HCT116 (cell line): ENCODE results near the gene LSMEM2. TPM values are rescaled to one million over a fixed set of nuclear protein-coding genes. Genes with fewer than 3 reads are reported as not detected.
A peak's percentile ranks its signal among the peaks of the same experiment; 100 is the strongest.

Experiments used
- ATAC-seq: fragments of 200-7000 bp; cut with Tn5 transposase; 2 replicates; pipeline ENCODE4 v1.9.1; 2020; ENCODE audit warnings: mild to moderate bottlenecking, moderate library complexity
- BruUV-seq: library from RNA; stranded (reverse); fragments of 400-500 nt; replicated peaks from 2 replicates; lab custom pipeline; 2021; lab: Mats Ljungman, UMichigan
- CTCF ChIA-PET: fragments of 300-600 bp; sonication (Branson Sonifier 250); formaldehyde crosslinking; loops from one replicate; lab custom pipeline; 2021; ENCODE audit warnings: antibody characterized with exemption; lab: Charles Lee
- POLR2A ChIA-PET: fragments of 300-600, 350-600 bp; sonication (Branson Sonifier 250); formaldehyde crosslinking; loops from one replicate; lab custom pipeline; 2021; ENCODE audit warnings: antibody characterized with exemption; lab: Charles Lee
- RAD21 ChIA-PET, 2 experiments: fragments of 300-600 bp; sonication (Branson Sonifier 250); formaldehyde crosslinking; loops; one replicate each; lab custom pipeline; 2023; ENCODE audit warnings: low total read pairs in 2 of 2; ENCODE audit not compliant: uncharacterized antibody in 2 of 2, unreplicated experiment in 2 of 2, low non-redundant PET in 1 of 2; lab: Charles Lee
- DNase-seq: peaks from one replicate; pipeline ENCODE4 v3.0.0-alpha.2; 2010; ENCODE audit warnings: low read depth, low spot score
- H2AFZ ChIP-seq: fragments of 200-600 bp; shearing (Covaris generic), sonication (generic); 2 replicates; pipeline ENCODE4 v1.6.1; 2017; ENCODE audit warnings: low read depth, mixed run types, mixed read lengths, antibody characterized with exemption, low read length; ENCODE audit not compliant: poor library complexity, severe bottlenecking
- H3K27ac ChIP-seq: 2 replicates; pipeline ENCODE4 v1.5.1; 2012; ENCODE audit warnings: low read depth, low read length
- H3K27me3 ChIP-seq: fragments of 200-600 bp; sonication (generic); 2 replicates; pipeline ENCODE4 v1.6.1; 2016; ENCODE audit warnings: mixed run types, low read length, mixed read lengths; ENCODE audit not compliant: insufficient read depth
- H3K36me3 ChIP-seq, 2 experiments: fragments of 200-500 bp in 1 of 2; fragments of 200-600 bp in 1 of 2; sonication (Bioruptor generic) in 1 of 2; sonication (generic) in 1 of 2; 2 replicates each; pipeline versions ENCODE4 v1.5.1 to v1.6.1; 2014 to 2016; ENCODE audit warnings: low read length in 2 of 2, inconsistent platforms in 1 of 2, mixed read lengths in 1 of 2, mixed run types in 1 of 2; ENCODE audit not compliant: insufficient read depth in 2 of 2, control insufficient read depth in 1 of 2
- H3K4me1 ChIP-seq, 2 experiments: fragments of 200-600 bp in 1 of 2; sonication (generic) in 1 of 2; 2 replicates each; pipeline versions ENCODE4 v1.5.1 to v1.6.1; 2012 to 2017; ENCODE audit warnings: low read length in 2 of 2, inconsistent platforms in 1 of 2, mild to moderate bottlenecking in 1 of 2, mixed read lengths in 1 of 2, mixed run types in 1 of 2, moderate library complexity in 1 of 2; ENCODE audit not compliant: insufficient read depth in 2 of 2, control insufficient read depth in 1 of 2
- H3K4me2 ChIP-seq: fragments of 200-600 bp; sonication (generic); 2 replicates; pipeline ENCODE4 v1.6.1; 2017; ENCODE audit warnings: mixed run types, low read length, mixed read lengths
- H3K4me3 ChIP-seq, 2 experiments: fragments of 200-600 bp in 1 of 2; sonication (generic) in 1 of 2; replicated peaks in 1 of 2; 2 replicates each; pipeline ENCODE4 v1.5.1; 2011 to 2016; ENCODE audit warnings: low read length in 2 of 2, control low read depth in 1 of 2, low read depth in 1 of 2, mild to moderate bottlenecking in 1 of 2, mixed read lengths in 1 of 2, mixed run types in 1 of 2
- H3K79me2 ChIP-seq: fragments of 200-600 bp; sonication (generic); 2 replicates; pipeline ENCODE4 v1.6.1; 2017; ENCODE audit warnings: mild to moderate bottlenecking, mixed run types, low read length, moderate library complexity, mixed read lengths; ENCODE audit not compliant: insufficient read depth
- H3K9ac ChIP-seq: fragments of 200-600 bp; sonication (generic); 2 replicates; pipeline ENCODE4 v1.6.1; 2016; ENCODE audit warnings: low read length, mixed read lengths
- H3K9me2 ChIP-seq: fragments of 200-600 bp; sonication (generic), shearing (Covaris generic); 2 replicates; pipeline ENCODE4 v1.6.1; 2017; ENCODE audit warnings: mixed run types, mild to moderate bottlenecking, moderate library complexity; ENCODE audit not compliant: insufficient read depth
- H3K9me3 ChIP-seq, 2 experiments: fragments of 200-500 bp in 1 of 2; fragments of 200-600 bp in 1 of 2; sonication (Bioruptor generic) in 1 of 2; sonication (generic) in 1 of 2; 2 replicates each; pipeline ENCODE4 v1.6.1; 2014 to 2017; ENCODE audit warnings: low read length in 2 of 2, mixed read lengths in 2 of 2, inconsistent platforms in 1 of 2, low read depth in 1 of 2, mild to moderate bottlenecking in 1 of 2, mixed run types in 1 of 2, moderate library complexity in 1 of 2; ENCODE audit not compliant: control insufficient read depth in 1 of 2, insufficient read depth in 1 of 2
- H4K20me1 ChIP-seq: fragments of 200-600 bp; sonication (generic), shearing (Covaris generic); 2 replicates; pipeline ENCODE4 v1.6.1; 2017; ENCODE audit warnings: mixed run types, mild to moderate bottlenecking, moderate library complexity; ENCODE audit not compliant: insufficient read depth
- ATF3 ChIP-seq: IDR thresholded peaks from 2 replicates; pipeline ENCODE4 v1.6.1; 2012
- CBX3 ChIP-seq: IDR thresholded peaks from 2 replicates; pipeline ENCODE4 v1.6.1; 2012; ENCODE audit warnings: low read depth
- CEBPB ChIP-seq: IDR thresholded peaks from 2 replicates; pipeline ENCODE4 v1.6.1; 2012; ENCODE audit warnings: low read depth
- ELF1 ChIP-seq: IDR thresholded peaks from 2 replicates; pipeline ENCODE4 v1.6.1; 2012; ENCODE audit warnings: low read depth, borderline replicate concordance
- EZH2 ChIP-seq: fragments of 200-600 bp; sonication (generic); IDR thresholded peaks from 2 replicates; pipeline ENCODE4 v1.6.1; 2017; ENCODE audit warnings: antibody characterized with exemption, mixed run types
- JUND ChIP-seq: IDR thresholded peaks from 2 replicates; pipeline ENCODE4 v1.6.1; 2012
- MAX ChIP-seq: IDR thresholded peaks from 2 replicates; pipeline ENCODE4 v1.6.1; 2012
- POLR2A ChIP-seq: IDR thresholded peaks from 2 replicates; pipeline ENCODE4 v1.7.0; 2011; ENCODE audit warnings: borderline replicate concordance; ENCODE audit not compliant: insufficient read depth, insufficient read length; ENCODE audit errors: extremely low read depth
- POLR2AphosphoS5 ChIP-seq: IDR thresholded peaks from 2 replicates; pipeline ENCODE4 v1.6.1; 2011; ENCODE audit warnings: mild to moderate bottlenecking, low read depth, low read length, moderate library complexity
- SRF ChIP-seq: IDR thresholded peaks from 2 replicates; pipeline ENCODE4 v1.6.1; 2012; ENCODE audit warnings: low read depth
- TCF7L2 ChIP-seq: IDR thresholded peaks from 2 replicates; pipeline ENCODE4 v1.7.0; 2011; ENCODE audit warnings: borderline replicate concordance, inconsistent platforms; ENCODE audit not compliant: insufficient read depth, insufficient read length; ENCODE audit errors: extremely low read depth
- YY1 ChIP-seq: IDR thresholded peaks from 2 replicates; pipeline ENCODE4 v1.6.1; 2011; ENCODE audit warnings: low read length, low read depth, moderate library complexity, mild to moderate bottlenecking; ENCODE audit not compliant: insufficient replicate concordance; ENCODE audit errors: extremely low read depth
- ZFX ChIP-seq: fragments of 450-650 bp; IDR thresholded peaks from 2 replicates; pipeline ENCODE4 v1.6.1; 2017
- ZNF274 ChIP-seq: fragments of 200-500 bp; sonication (Bioruptor generic); IDR thresholded peaks from 2 replicates; pipeline ENCODE4 v1.6.1; 2014; ENCODE audit warnings: mild to moderate bottlenecking, low read depth, low read length, inconsistent platforms
- intact Hi-C: fragments of 100-400 bp; cut with micrococcal nuclease; formaldehyde crosslinking; loops from 2 replicates; pipeline ENCODE4 v1.10.0; 2022
- total RNA-seq: library from RNA; stranded (reverse); gene quantifications from one replicate; pipeline ENCODE4 v1.2.1, GENCODE V29; 2021; ENCODE audit not compliant: unreplicated experiment

The LSMEM2 gene
- total RNA-seq, 1 experiment from 2014 or later = not detected

- no peaks in the 10 kb centered on the region for H3K79me2 ChIP-seq
- H3K9me3 ChIP-seq = no peaks in the 10 kb centered on the region
- POLR2A ChIA-PET = interaction anchor here (0.7 to 2.5 kb wide), 6 partner anchors 15 to 63 kb away, joined by 3 to 9 read pairs (median 4); partner anchors contain the start of genes GNAI2, HYAL3, LSMEM2 and NAA80
- no peaks in the 10 kb centered on the region for H3K9me2 ChIP-seq
- H3K4me1 ChIP-seq = peaks cover 74 to 95% of the 10 kb centered on the region in 2 experiments
- H3K9ac ChIP-seq = peak overlapping the region; percentile 62
- no peaks in the 10 kb centered on the region for H3K36me3 ChIP-seq
- RAD21 ChIA-PET = interaction anchor here in 1 of 2 experiments (0.6 kb wide), 1 partner anchor 71 kb away, joined by 4 read pairs; no protein-coding TSS in a partner anchor
- no peaks in the 10 kb centered on the region for H4K20me1 ChIP-seq
- CTCF ChIA-PET = interaction anchor here (0.8 to 2.9 kb wide), 6 partner anchors 9 to 83 kb away, joined by 3 to 23 read pairs (median 4); partner anchors contain the start of gene GNAI2
- peak overlapping the region; percentile 15 to 36; a peak in 3 of 4 replicates for H3K4me3 ChIP-seq
- no peak overlapping the region for H2AFZ ChIP-seq
- ATAC-seq (peak; percentile 31), DNase-seq (peak; percentile 79)
- H3K27ac ChIP-seq = peak overlapping the region; percentile 86
- TF ChIP-seq ZFX (no peak), POLR2AphosphoS5 (peak; percentile 57), ELF1 (no peak)
- no TSS peak for BruUV-seq
- intact Hi-C loops = no loop called here
- H3K27me3 ChIP-seq = no peaks in the 10 kb centered on the region
- peak overlapping the region; percentile 80 for H3K4me2 ChIP-seq
These were observed 13.9 kb upstream of the LSMEM2 start for GRCh38 chr3:50264964-50265485.

- no TSS peak for BruUV-seq
- peak overlapping the region; percentile 62 for H3K9ac ChIP-seq
- H3K27ac ChIP-seq = peak overlapping the region; percentile 86
- intact Hi-C loops = no loop called here
- DNase-seq = no peak
- ChIA-PET RAD21 (no interaction called here), POLR2A (interaction anchor here (1.4 kb wide), 1 partner anchor 34 kb away, joined by 6 read pairs; the partner anchor contains the start of genes HYAL3 and NAA80), CTCF (interaction anchor here (1.3 to 2.9 kb wide), 2 partner anchors 19 to 39 kb away, joined by 4 to 17 read pairs; no protein-coding TSS in a partner anchor)
- H3K9me2 ChIP-seq = no peaks in the 10 kb centered on the region
- ATAC-seq = no peak
- no peaks in the 10 kb centered on the region for H3K79me2 ChIP-seq
- no peaks in the 10 kb centered on the region for H4K20me1 ChIP-seq
- no peak overlapping the region for H2AFZ ChIP-seq
- peak overlapping the region in 1 of 2 experiments; percentile 36; a peak in 2 of 4 replicates for H3K4me3 ChIP-seq
- H3K36me3 ChIP-seq = no peaks in the 10 kb centered on the region
- no peaks in the 10 kb centered on the region for H3K27me3 ChIP-seq
- H3K9me3 ChIP-seq = no peaks in the 10 kb centered on the region
- peaks cover 77 to 97% of the 10 kb centered on the region in 2 experiments for H3K4me1 ChIP-seq
- H3K4me2 ChIP-seq = peak overlapping the region; percentile 80
- no peak for TF ChIP-seq SRF
- TF ChIP-seq CEBPB = no peak
- no peak for TF ChIP-seq JUND
- no peak for TF ChIP-seq CBX3
- no peak for TF ChIP-seq ZNF274
- no peak for TF ChIP-seq POLR2A
- no peak for TF ChIP-seq YY1
- TF ChIP-seq ELF1 = no peak
- TF ChIP-seq EZH2 = no peak
- no peak for TF ChIP-seq ZFX
- TF ChIP-seq TCF7L2 = no peak
- no peak for TF ChIP-seq ATF3
- TF ChIP-seq MAX = no peak
- TF ChIP-seq, all 23 proteins: peak for 0
These were observed 13.3 kb upstream of the LSMEM2 start for GRCh38 chr3:50265571-50265970.
